HepG2 (cell line): ENCODE data around the gene TMEM63C.

ENCODE experiments used
- CREM ChIP-seq, 2 experiments: sonication (generic) in 1 of 2; formaldehyde crosslinking in 1 of 2; IDR thresholded peaks; 2 replicates each; pipeline versions ENCODE4 v1.4.0 to v1.6.1; 2016 to 2020; ENCODE audit warnings: antibody characterized with exemption in 1 of 2, mild to moderate bottlenecking in 1 of 2, missing genetic modification reagents in 1 of 2
- FOSL2 ChIP-seq: sonication (generic); formaldehyde crosslinking; IDR thresholded peaks from 2 replicates; pipeline ENCODE4 v1.4.0; 2020; ENCODE audit warnings: missing genetic modification reagents
- HDAC2 ChIP-seq: sonication (generic); formaldehyde crosslinking; IDR thresholded peaks from 2 replicates; pipeline ENCODE4 v1.4.0; 2020; ENCODE audit warnings: missing genetic modification reagents
- MYNN ChIP-seq: sonication (generic); formaldehyde crosslinking; IDR thresholded peaks from 2 replicates; pipeline ENCODE4 v1.4.0; 2020; ENCODE audit warnings: mild to moderate bottlenecking, low read depth, missing genetic modification reagents
- RFX5 ChIP-seq: IDR thresholded peaks from 2 replicates; pipeline ENCODE4 v1.6.1; 2011; ENCODE audit warnings: low read depth, low read length, improper control_type of control experiment
- SMARCE1 ChIP-seq: fragments of 450-650 bp; IDR thresholded peaks from 2 replicates; pipeline ENCODE4 v1.6.1; 2017; ENCODE audit warnings: borderline replicate concordance
- SMC3 ChIP-seq: IDR thresholded peaks from 2 replicates; pipeline ENCODE4 v1.6.1; 2011; ENCODE audit warnings: low read length, improper control_type of control experiment
- TCF7L2 ChIP-seq: IDR thresholded peaks from 2 replicates; pipeline ENCODE4 v1.6.1; 2011; ENCODE audit warnings: mild to moderate bottlenecking, low read depth, low read length, moderate library complexity
- ZNF7 ChIP-seq: IDR thresholded peaks from 2 replicates; pipeline ENCODE4 v1.6.1; 2016; ENCODE audit warnings: missing biosample characterization, missing genetic modification reagents
- TF ChIP-seq, protein P1 (sequence below): sonication (generic); formaldehyde crosslinking; IDR thresholded peaks from 2 replicates; pipeline ENCODE4 v1.5.0; 2020; ENCODE audit warnings: mild to moderate bottlenecking, missing genetic modification reagents, moderate library complexity

DNA sequence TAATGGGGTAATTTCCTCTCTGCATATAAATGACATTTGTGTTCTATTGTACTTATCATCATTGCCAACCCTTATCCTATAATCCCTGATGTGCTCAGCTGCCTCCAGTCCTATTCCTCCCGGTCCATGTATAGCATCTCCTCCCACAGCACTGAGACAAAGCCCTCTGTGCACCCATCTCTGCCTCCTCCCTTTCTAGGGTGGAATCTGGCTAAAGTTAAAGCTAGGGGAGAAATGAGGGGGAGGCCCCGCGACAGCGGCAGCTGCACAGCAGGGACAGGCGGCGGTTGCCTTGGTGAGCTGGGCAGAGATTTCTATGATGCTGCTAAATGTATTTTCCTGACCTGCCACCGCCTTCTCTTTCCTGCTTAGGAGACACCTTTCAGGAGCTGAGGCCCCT lies 27.2 kb upstream of the TMEM63C start:
- TF ChIP-seq CREM (IDR thresholded peaks at IDR 0.05) (no peak), CREM (CRISPR knock-in tag; IDR thresholded peaks at IDR 0.05) (no peak), ZNF7 (CRISPR knock-in tag) (no peak), SMARCE1 (no peak), FOSL2 (no peak), TCF7L2 (no peak), HDAC2 (CRISPR knock-in tag) (no peak), MYNN (CRISPR knock-in tag) (no peak), RFX5 (no peak), SMC3 (no peak)
- TF ChIP-seq, protein P1, sequence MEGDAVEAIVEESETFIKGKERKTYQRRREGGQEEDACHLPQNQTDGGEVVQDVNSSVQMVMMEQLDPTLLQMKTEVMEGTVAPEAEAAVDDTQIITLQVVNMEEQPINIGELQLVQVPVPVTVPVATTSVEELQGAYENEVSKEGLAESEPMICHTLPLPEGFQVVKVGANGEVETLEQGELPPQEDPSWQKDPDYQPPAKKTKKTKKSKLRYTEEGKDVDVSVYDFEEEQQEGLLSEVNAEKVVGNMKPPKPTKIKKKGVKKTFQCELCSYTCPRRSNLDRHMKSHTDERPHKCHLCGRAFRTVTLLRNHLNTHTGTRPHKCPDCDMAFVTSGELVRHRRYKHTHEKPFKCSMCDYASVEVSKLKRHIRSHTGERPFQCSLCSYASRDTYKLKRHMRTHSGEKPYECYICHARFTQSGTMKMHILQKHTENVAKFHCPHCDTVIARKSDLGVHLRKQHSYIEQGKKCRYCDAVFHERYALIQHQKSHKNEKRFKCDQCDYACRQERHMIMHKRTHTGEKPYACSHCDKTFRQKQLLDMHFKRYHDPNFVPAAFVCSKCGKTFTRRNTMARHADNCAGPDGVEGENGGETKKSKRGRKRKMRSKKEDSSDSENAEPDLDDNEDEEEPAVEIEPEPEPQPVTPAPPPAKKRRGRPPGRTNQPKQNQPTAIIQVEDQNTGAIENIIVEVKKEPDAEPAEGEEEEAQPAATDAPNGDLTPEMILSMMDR (CRISPR knock-in tag), result no peak
